Keratinocyte (primary cell): Measurements from ENCODE around the gene CCDC149.

Experiments used
- CTCF ChIP-seq, 3 experiments: IDR thresholded peaks in 1 of 3; conservative IDR thresholded peaks in 1 of 3; optimal IDR thresholded peaks in 1 of 3; 2 replicates in 2 of 3; 3 replicates in 1 of 3; pipeline versions ENCODE3 to v1.5.1; 2011; ENCODE audit warnings: low read length in 3 of 3, mild to moderate bottlenecking in 3 of 3, moderate library complexity in 2 of 3, control low read depth in 1 of 3, inconsistent platforms in 1 of 3; ENCODE audit not compliant: insufficient read depth in 2 of 3; ENCODE audit errors: extremely low read depth in 1 of 3
- EZH2 ChIP-seq: IDR thresholded peaks from one replicate; pipeline ENCODE4 v1.6.1; 2012; ENCODE audit warnings: inconsistent platforms, mild to moderate bottlenecking, low read length, moderate library complexity

- TF ChIP-seq CTCF (optimal IDR thresholded peaks at IDR 0.05 in 1 of 3, IDR thresholded peaks at IDR 0.05 in 1 of 3, conservative IDR thresholded peaks at IDR 0.05 in 1 of 3; ENCODE audit: extremely low read depth in 1 of 3, insufficient read depth in 2 of 3, low read length in 3 of 3), result no peak
- no peak for TF ChIP-seq EZH2
Observed at GRCh38 chr4:24865401-24865800, 47.4 kb downstream of the CCDC149 start.
